ENCODE results near the gene KIF25. TPM values are rescaled to one million over a fixed set of nuclear protein-coding genes. Genes with fewer than 3 reads are reported as not detected.

The KIF25 gene
- total RNA-seq, 5 donors from 2014 or later (not counting 1 experiment from before 2014, with no cell fraction given), result not detected

- H3K9me3 ChIP-seq, result no peaks in the 10 kb centered on the region
- no peak for ATAC-seq (replicated peaks in 1 of 4)
- WGBS (ENCODE audit: insufficient coverage), result no CpG with 5 or more reads among the region's 8 CpGs
- ChIA-PET CTCF (interaction anchor here in 1 of 2 donors (0.6 kb wide), 1 partner anchor 1674 kb away, joined by 3 read pairs; no protein-coding TSS in a partner anchor), POLR2A (interaction anchor here in 1 of 2 donors (0.6 kb wide), 1 partner anchor 389 kb away, joined by 7 read pairs; no protein-coding TSS in a partner anchor)
- H3K27me3 ChIP-seq (replicated peaks in 1 of 2; ENCODE audit: control insufficient read depth in 2 of 2, extremely low read depth in 1 of 2, insufficient read depth in 2 of 2, low read length in 1 of 2), result peaks cover 0 to 7% of the 10 kb centered on the region in 2 experiments
- H3K27ac ChIP-seq (ENCODE audit: low read length), result no peak overlapping the region
- DNase-seq, result no peak
- no peaks in the 10 kb centered on the region for H3K4me1 ChIP-seq (ENCODE audit: control insufficient read depth in 1 of 2, extremely low read depth in 1 of 2, insufficient read depth in 2 of 2, low read length in 2 of 2)
- Mint-ChIP-seq H3K36me3 (no peaks in the 10 kb centered on the region), H3K27ac (no peak overlapping the region), H3K4me1 (no peaks in the 10 kb centered on the region), H3K27me3 (peaks cover 7 to 13% of the 10 kb centered on the region in 2 donors), H3K9me3 (peaks cover 3 to 6% (median 4%) of the 10 kb centered on the region in 3 donors), H3K4me3 (no peak overlapping the region)
- no peak overlapping the region for H3K4me3 ChIP-seq (ENCODE audit: control insufficient read depth in 1 of 2, extremely low read depth in 1 of 2, low read length in 1 of 2)
- H3K36me3 ChIP-seq (ENCODE audit: control insufficient read depth in 2 of 2, extremely low read depth in 1 of 2, insufficient read depth in 1 of 2, low read length in 1 of 2), result no peaks in the 10 kb centered on the region
These were observed 22.8 kb downstream of the KIF25 start for GRCh38 chr6:168020242-168020641.

GRCh38 chr6:168021581-168021980 lies 24.1 kb downstream of the KIF25 start:
- H3K27ac Mint-ChIP-seq, result no peak overlapping the region

GRCh38 chr6:168022488-168023321 lies 25.2 kb downstream of the KIF25 start:
- Mint-ChIP-seq H3K4me3 (no peak overlapping the region), H3K4me1 (no peaks in the 10 kb centered on the region), H3K27ac (no peak overlapping the region), H3K9me3 (peaks cover 0 to 9% (median 3%) of the 10 kb centered on the region in 3 donors), H3K36me3 (no peaks in the 10 kb centered on the region), H3K27me3 (peaks cover 6 to 7% of the 10 kb centered on the region in 2 donors)
- Histone ChIP-seq H3K9me3 (no peaks in the 10 kb centered on the region), H3K27me3 (replicated peaks in 1 of 2; ENCODE audit: control insufficient read depth in 2 of 2, extremely low read depth in 1 of 2, insufficient read depth in 2 of 2, low read length in 1 of 2) (peaks cover 0 to 9% of the 10 kb centered on the region in 2 experiments), H3K36me3 (ENCODE audit: control insufficient read depth in 2 of 2, extremely low read depth in 1 of 2, insufficient read depth in 1 of 2, low read length in 1 of 2) (no peaks in the 10 kb centered on the region), H3K4me3 (ENCODE audit: control insufficient read depth in 1 of 2, extremely low read depth in 1 of 2, low read length in 1 of 2) (no peak overlapping the region), H3K27ac (ENCODE audit: low read length) (no peak overlapping the region), H3K4me1 (ENCODE audit: control insufficient read depth in 1 of 2, extremely low read depth in 1 of 2, insufficient read depth in 2 of 2, low read length in 2 of 2) (no peaks in the 10 kb centered on the region)
- DNase-seq (no peak), ATAC-seq (replicated peaks in 1 of 4) (no peak)
- ChIA-PET CTCF (no interaction called here), POLR2A (no interaction called here)
- 63% methylated on average over 5 of the region's 7 CpGs for WGBS (ENCODE audit: insufficient coverage)

More at GRCh38 chr6:168021581-168021980, 24.1 kb downstream of the KIF25 start:
- Mint-ChIP-seq H3K9me3 (peaks cover 0 to 6% (median 3%) of the 10 kb centered on the region in 3 donors), H3K36me3 (no peaks in the 10 kb centered on the region), H3K4me3 (no peak overlapping the region), H3K4me1 (no peaks in the 10 kb centered on the region), H3K27me3 (peaks cover 6 to 12% of the 10 kb centered on the region in 2 donors)
- ChIA-PET POLR2A (no interaction called here), CTCF (no interaction called here)
- no peak for DNase-seq
- no peaks in the 10 kb centered on the region for H3K9me3 ChIP-seq
- H3K4me3 ChIP-seq (ENCODE audit: control insufficient read depth in 1 of 2, extremely low read depth in 1 of 2, low read length in 1 of 2), result no peak overlapping the region
- no peak overlapping the region for H3K27ac ChIP-seq (ENCODE audit: low read length)
- WGBS (ENCODE audit: insufficient coverage), result 80% methylated on average over 2 of the region's 5 CpGs
- no peak for ATAC-seq (replicated peaks in 1 of 4)
- H3K27me3 ChIP-seq (replicated peaks in 1 of 2; ENCODE audit: control insufficient read depth in 2 of 2, extremely low read depth in 1 of 2, insufficient read depth in 2 of 2, low read length in 1 of 2), result peaks cover 0 to 8% of the 10 kb centered on the region in 2 experiments
- H3K4me1 ChIP-seq (ENCODE audit: control insufficient read depth in 1 of 2, extremely low read depth in 1 of 2, insufficient read depth in 2 of 2, low read length in 2 of 2), result no peaks in the 10 kb centered on the region
- no peaks in the 10 kb centered on the region for H3K36me3 ChIP-seq (ENCODE audit: control insufficient read depth in 2 of 2, extremely low read depth in 1 of 2, insufficient read depth in 1 of 2, low read length in 1 of 2)

DNA sequence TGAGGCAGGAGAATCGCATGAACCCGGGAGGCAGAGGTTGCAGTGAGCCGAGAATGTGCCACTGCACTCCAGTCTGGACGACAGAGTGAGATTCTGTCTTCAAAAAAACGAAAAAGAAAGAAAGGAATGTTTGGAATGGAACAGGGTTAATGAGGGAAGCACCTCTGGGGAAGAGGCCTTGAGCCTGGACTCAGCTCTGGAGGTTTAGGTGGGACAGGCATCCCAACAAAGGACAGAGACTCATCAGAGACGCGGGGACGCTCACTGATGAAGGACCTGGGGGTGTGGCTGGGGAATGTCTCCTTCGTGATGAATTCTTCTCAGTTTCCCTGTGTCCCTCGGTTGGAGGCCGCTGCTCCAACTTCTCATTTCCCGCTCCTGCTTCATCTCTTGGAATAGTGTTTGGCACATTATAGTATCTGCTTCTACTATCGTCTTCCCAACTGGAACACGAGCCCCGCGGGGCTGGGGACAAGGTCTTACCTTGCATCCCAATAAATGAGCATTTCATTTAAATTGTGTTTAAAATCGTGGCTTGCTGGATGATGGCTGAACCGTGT lies 27.6 kb downstream of the KIF25 start:
- H3K36me3 ChIP-seq (ENCODE audit: control insufficient read depth in 2 of 2, extremely low read depth in 1 of 2, insufficient read depth in 1 of 2, low read length in 1 of 2), result no peaks in the 10 kb centered on the region
- no peak overlapping the region for H3K27ac ChIP-seq (ENCODE audit: low read length)
- ATAC-seq (replicated peaks in 1 of 4) (no peak), DNase-seq (no peak)
- H3K4me3 ChIP-seq (ENCODE audit: control insufficient read depth in 1 of 2, extremely low read depth in 1 of 2, low read length in 1 of 2), result no peak overlapping the region
- no peak overlapping the region for H3K4me3 Mint-ChIP-seq
- no peaks in the 10 kb centered on the region for H3K9me3 ChIP-seq
- peaks cover 6 to 11% of the 10 kb centered on the region in 2 donors for H3K27me3 Mint-ChIP-seq
- H3K4me1 Mint-ChIP-seq, result no peaks in the 10 kb centered on the region
- ChIA-PET POLR2A (no interaction called here), CTCF (interaction anchor here in 1 of 2 donors (0.6 kb wide), 1 partner anchor 760 kb away, joined by 3 read pairs; no protein-coding TSS in a partner anchor)
- no peak overlapping the region for H3K27ac Mint-ChIP-seq
- H3K4me1 ChIP-seq (ENCODE audit: control insufficient read depth in 1 of 2, extremely low read depth in 1 of 2, insufficient read depth in 2 of 2, low read length in 2 of 2), result no peaks in the 10 kb centered on the region
- peaks cover 0 to 11% of the 10 kb centered on the region in 2 experiments for H3K27me3 ChIP-seq (replicated peaks in 1 of 2; ENCODE audit: control insufficient read depth in 2 of 2, extremely low read depth in 1 of 2, insufficient read depth in 2 of 2, low read length in 1 of 2)
- 87% methylated on average over 12 of the region's 18 CpGs for WGBS (ENCODE audit: insufficient coverage)
- no peaks in the 10 kb centered on the region for H3K36me3 Mint-ChIP-seq
- peaks cover 0 to 3% (median 0%) of the 10 kb centered on the region in 3 donors for H3K9me3 Mint-ChIP-seq

GRCh38 chr6:168025831-168026710 lies 28.6 kb downstream of the KIF25 start:
- no peak overlapping the region for H3K27ac Mint-ChIP-seq
- H3K36me3 Mint-ChIP-seq, result no peaks in the 10 kb centered on the region
- Histone ChIP-seq H3K9me3 (no peaks in the 10 kb centered on the region), H3K27me3 (replicated peaks in 1 of 2; ENCODE audit: control insufficient read depth in 2 of 2, extremely low read depth in 1 of 2, insufficient read depth in 2 of 2, low read length in 1 of 2) (peaks cover 0 to 11% of the 10 kb centered on the region in 2 experiments), H3K4me1 (ENCODE audit: control insufficient read depth in 1 of 2, extremely low read depth in 1 of 2, insufficient read depth in 2 of 2, low read length in 2 of 2) (no peaks in the 10 kb centered on the region), H3K27ac (ENCODE audit: low read length) (no peak overlapping the region), H3K4me3 (ENCODE audit: control insufficient read depth in 1 of 2, extremely low read depth in 1 of 2, low read length in 1 of 2) (no peak overlapping the region), H3K36me3 (ENCODE audit: control insufficient read depth in 2 of 2, extremely low read depth in 1 of 2, insufficient read depth in 1 of 2, low read length in 1 of 2) (no peaks in the 10 kb centered on the region)
- H3K9me3 Mint-ChIP-seq, result peaks cover 0 to 3% (median 0%) of the 10 kb centered on the region in 3 donors
- H3K27me3 Mint-ChIP-seq, result peaks cover 6 to 14% of the 10 kb centered on the region in 2 donors
- no peaks in the 10 kb centered on the region for H3K4me1 Mint-ChIP-seq
- WGBS (ENCODE audit: insufficient coverage), result 81% methylated on average over 16 of the region's 20 CpGs
- POLR2A ChIA-PET, result no interaction called here
- no peak overlapping the region for H3K4me3 Mint-ChIP-seq
- DNase-seq, result no peak
- CTCF ChIA-PET, result no interaction called here
- no peak for ATAC-seq (replicated peaks in 1 of 4)

- Mint-ChIP-seq H3K9me3 (peaks cover 0 to 3% (median 0%) of the 10 kb centered on the region in 3 donors), H3K27me3 (peaks cover 11 to 21% of the 10 kb centered on the region in 2 donors), H3K27ac (no peak overlapping the region), H3K4me3 (no peak overlapping the region), H3K36me3 (no peaks in the 10 kb centered on the region), H3K4me1 (no peaks in the 10 kb centered on the region)
- no peak for DNase-seq
- Histone ChIP-seq H3K27ac (ENCODE audit: low read length) (no peak overlapping the region), H3K27me3 (replicated peaks in 1 of 2; ENCODE audit: control insufficient read depth in 2 of 2, extremely low read depth in 1 of 2, insufficient read depth in 2 of 2, low read length in 1 of 2) (peaks cover 0 to 11% of the 10 kb centered on the region in 2 experiments), H3K9me3 (no peaks in the 10 kb centered on the region), H3K4me3 (ENCODE audit: control insufficient read depth in 1 of 2, extremely low read depth in 1 of 2, low read length in 1 of 2) (no peak overlapping the region), H3K4me1 (ENCODE audit: control insufficient read depth in 1 of 2, extremely low read depth in 1 of 2, insufficient read depth in 2 of 2, low read length in 2 of 2) (no peaks in the 10 kb centered on the region), H3K36me3 (ENCODE audit: control insufficient read depth in 2 of 2, extremely low read depth in 1 of 2, insufficient read depth in 1 of 2, low read length in 1 of 2) (no peaks in the 10 kb centered on the region)
- ATAC-seq (replicated peaks in 1 of 4), result no peak
- ChIA-PET POLR2A (no interaction called here), CTCF (no interaction called here)
- WGBS (ENCODE audit: insufficient coverage), result 63% methylated on average over 5 of the region's 9 CpGs
These were observed 29.5 kb downstream of the KIF25 start for GRCh38 chr6:168026925-168027324.

Data from T-cell (primary cell).